Liver (tissue), 3 donors: Measurements from ENCODE around the gene ACD.

Experiments
- ATF3 ChIP-seq: IDR thresholded peaks from 2 replicates; pipeline ENCODE4 v1.6.1; 2016; ENCODE audit warnings: antibody characterized with exemption
- CTCF ChIP-seq: fragments of 150-350 bp; IDR thresholded peaks from 2 replicates; pipeline ENCODE4 v1.5.1; 2017; ENCODE audit warnings: improper control_type of control experiment, low read depth, low read length; ENCODE audit not compliant: missing input control
- EGR1 ChIP-seq, 2 donors: IDR thresholded peaks; 2 replicates each; pipeline ENCODE4 v1.6.1; 2016 to 2018; ENCODE audit warnings: antibody characterized with exemption in 2 of 2, low read depth in 2 of 2
- GABPA ChIP-seq, 2 donors: IDR thresholded peaks in 1 of 2; conservative IDR thresholded peaks in 1 of 2; 2 replicates each; pipeline ENCODE4 v1.6.1; 2016; ENCODE audit warnings: antibody characterized with exemption in 2 of 2, mild to moderate bottlenecking in 1 of 2, moderate library complexity in 1 of 2
- JUND ChIP-seq, 2 donors: IDR thresholded peaks; 2 replicates each; pipeline ENCODE4 v1.6.1; 2016; ENCODE audit warnings: antibody characterized with exemption in 2 of 2
- MAX ChIP-seq: IDR thresholded peaks from 2 replicates; pipeline ENCODE4 v1.6.1; 2016; ENCODE audit warnings: antibody characterized with exemption
- RAD21 ChIP-seq, 2 donors: IDR thresholded peaks; 2 replicates each; pipeline ENCODE4 v1.6.1; 2016; ENCODE audit warnings: antibody characterized with exemption in 2 of 2, mild to moderate bottlenecking in 2 of 2
- SP1 ChIP-seq: IDR thresholded peaks from 2 replicates; pipeline ENCODE4 v1.6.1; 2018; ENCODE audit warnings: antibody characterized with exemption, mild to moderate bottlenecking
- TAF1 ChIP-seq: conservative IDR thresholded peaks from 2 replicates; pipeline ENCODE4 v1.6.1; 2016; ENCODE audit warnings: antibody characterized with exemption, mild to moderate bottlenecking
- YY1 ChIP-seq: IDR thresholded peaks from 2 replicates; pipeline ENCODE4 v1.6.1; 2016; ENCODE audit warnings: antibody characterized with exemption, mild to moderate bottlenecking
- ZBTB33 ChIP-seq: IDR thresholded peaks from 2 replicates; pipeline ENCODE4 v1.6.1; 2016; ENCODE audit warnings: antibody characterized with exemption
- donor health status: healthy.
- donor health status: healthy.

GRCh38 chr16:67608364-67608763 lies 51.7 kb downstream of the ACD start:
- TF ChIP-seq JUND (IDR thresholded peaks at IDR 0.05) (no peak), YY1 (no peak), RAD21 (IDR thresholded peaks at IDR 0.05) (no peak), CTCF (no peak), TAF1 (no peak), GABPA (IDR thresholded peaks at IDR 0.05 in 1 of 2, conservative IDR thresholded peaks at IDR 0.05 in 1 of 2) (no peak), ZBTB33 (no peak), MAX (no peak), SP1 (no peak), EGR1 (IDR thresholded peaks at IDR 0.05; ENCODE audit: low read depth in 2 of 2) (no peak), ATF3 (no peak)
